IMR-90 (cell line): ENCODE data around the gene PDZRN3. TPM values are rescaled to one million over a fixed set of nuclear protein-coding genes. Genes with fewer than 3 reads are reported as not detected.

Source experiments
- ATAC-seq: fragments of 200-7000 bp; cut with Tn5 transposase; 2 replicates; pipeline ENCODE4 v1.9.1; 2020; ENCODE audit warnings: low read depth, mild to moderate bottlenecking, moderate library complexity
- BruUV-seq: library from RNA; stranded (reverse); fragments of 400-500 nt; replicated peaks from 2 replicates; lab custom pipeline; 2021; lab: Mats Ljungman, UMichigan
- CTCF ChIA-PET: fragments of 300-600 bp; formaldehyde crosslinking; extraction: SDS; loops from one replicate; lab custom pipeline; 2021; ENCODE audit warnings: antibody characterized with exemption; lab: Yijun Ruan, JAX
- POLR2A ChIA-PET: fragments of 300-600 bp; sonication (Branson Sonifier 250); formaldehyde crosslinking; loops from one replicate; lab custom pipeline; 2022; ENCODE audit warnings: antibody characterized with exemption; ENCODE audit not compliant: unreplicated experiment; lab: Charles Lee
- DNase-seq: peaks from one replicate; pipeline ENCODE4 v3.0.0; 2013
- H2AFZ ChIP-seq: replicated peaks from 2 replicates; pipeline ENCODE3; 2013; ENCODE audit warnings: low read length, mild to moderate bottlenecking; ENCODE audit not compliant: poor library complexity
- H2AK5ac ChIP-seq: 2 replicates; pipeline ENCODE4 v1.6.1; 2013; ENCODE audit warnings: low read depth, low read length, inconsistent platforms
- H2AK9ac ChIP-seq: replicated peaks from 2 replicates; pipeline ENCODE3; 2013; ENCODE audit warnings: mild to moderate bottlenecking, low read depth, low read length, moderate library complexity; ENCODE audit not compliant: poor library complexity
- H2BK120ac ChIP-seq: 2 replicates; pipeline ENCODE4 v1.6.1; 2013; ENCODE audit warnings: low read depth, low read length, inconsistent platforms
- H2BK15ac ChIP-seq: 3 replicates; pipeline ENCODE4 v1.6.1; 2013; ENCODE audit warnings: low read depth, low read length, inconsistent platforms
- H2BK20ac ChIP-seq: 2 replicates; pipeline ENCODE4 v1.6.1; 2013; ENCODE audit warnings: low read depth, mild to moderate bottlenecking, inconsistent platforms, low read length, moderate library complexity
- H2BK5ac ChIP-seq: 2 replicates; pipeline ENCODE4 v1.6.1; 2013; ENCODE audit warnings: mild to moderate bottlenecking, low read depth, low read length, inconsistent platforms; ENCODE audit not compliant: poor library complexity, severe bottlenecking
- H3K14ac ChIP-seq: replicated peaks from 2 replicates; pipeline ENCODE4 v1.6.1; 2013; ENCODE audit warnings: low read depth, low read length, inconsistent platforms
- H3K18ac ChIP-seq: 2 replicates; pipeline ENCODE4 v1.6.1; 2013; ENCODE audit warnings: low read depth, low read length, control low read depth
- H3K23ac ChIP-seq: 2 replicates; pipeline ENCODE4 v1.6.1; 2013; ENCODE audit warnings: low read depth, low read length, inconsistent platforms
- H3K27ac ChIP-seq: 2 replicates; pipeline ENCODE4 v1.5.1; 2013; ENCODE audit warnings: mild to moderate bottlenecking, control low read depth, low read length; ENCODE audit not compliant: insufficient read depth
- H3K27me3 ChIP-seq: 2 replicates; pipeline ENCODE4 v1.6.1; 2013; ENCODE audit warnings: low read length; ENCODE audit not compliant: control insufficient read depth, insufficient read depth
- H3K36me3 ChIP-seq: 2 replicates; pipeline ENCODE4 v1.6.1; 2013; ENCODE audit warnings: low read length, mixed read lengths; ENCODE audit not compliant: control insufficient read depth, insufficient read depth
- H3K4ac ChIP-seq: 2 replicates; pipeline ENCODE4 v1.6.1; 2013; ENCODE audit warnings: low read depth, low read length, inconsistent platforms
- H3K4me1 ChIP-seq: 2 replicates; pipeline ENCODE4 v1.6.1; 2013; ENCODE audit warnings: low read length, mixed read lengths; ENCODE audit not compliant: control insufficient read depth, insufficient read depth
- H3K4me2 ChIP-seq: 2 replicates; pipeline ENCODE4 v1.6.1; 2013; ENCODE audit warnings: low read depth, mild to moderate bottlenecking, control low read depth, low read length, moderate library complexity
- H3K4me3 ChIP-seq: 2 replicates; pipeline ENCODE4 v1.5.1; 2013; ENCODE audit warnings: low read depth, mild to moderate bottlenecking, control low read depth, low read length, moderate library complexity; ENCODE audit not compliant: insufficient read depth
- H3K56ac ChIP-seq: 2 replicates; pipeline ENCODE4 v1.6.1; 2013; ENCODE audit warnings: low read length, inconsistent platforms; ENCODE audit not compliant: insufficient read depth; ENCODE audit errors: extremely low read depth
- H3K79me1 ChIP-seq, 2 experiments: 2 replicates each; pipeline ENCODE4 v1.6.1; 2013; ENCODE audit warnings: low read length in 2 of 2, inconsistent platforms in 1 of 2, low read depth in 1 of 2
- H3K9ac ChIP-seq: 2 replicates; pipeline ENCODE4 v1.6.1; 2013; ENCODE audit warnings: low read depth, low read length, control low read depth
- H3K9me1 ChIP-seq: 2 replicates; pipeline ENCODE4 v1.6.1; 2013; ENCODE audit warnings: low read length, inconsistent platforms; ENCODE audit not compliant: insufficient read depth
- H3K9me3 ChIP-seq: 2 replicates; pipeline ENCODE4 v1.6.1; 2013; ENCODE audit warnings: low read length; ENCODE audit not compliant: control insufficient read depth, insufficient read depth
- H4K20me1 ChIP-seq: 2 replicates; pipeline ENCODE4 v1.6.1; 2013; ENCODE audit warnings: low read length, inconsistent platforms; ENCODE audit not compliant: insufficient read depth
- H4K5ac ChIP-seq: 2 replicates; pipeline ENCODE4 v1.6.1; 2013; ENCODE audit warnings: mild to moderate bottlenecking, low read depth, low read length, control low read depth
- H4K8ac ChIP-seq, 2 experiments: 2 replicates each; pipeline ENCODE4 v1.6.1; 2013; ENCODE audit warnings: low read depth in 2 of 2, low read length in 2 of 2, control low read depth in 1 of 2, inconsistent platforms in 1 of 2
- H4K91ac ChIP-seq: 2 replicates; pipeline ENCODE4 v1.6.1; 2013; ENCODE audit warnings: low read depth, low read length, inconsistent platforms; ENCODE audit not compliant: insufficient read depth
- BHLHE40 ChIP-seq: fragments of 150-350 bp; IDR thresholded peaks from 2 replicates; pipeline ENCODE4 v1.6.1; 2016; ENCODE audit warnings: mild to moderate bottlenecking, low read depth, low read length
- CEBPB ChIP-seq: IDR thresholded peaks from 2 replicates; pipeline ENCODE4 v1.6.1; 2012; ENCODE audit warnings: low read depth, low read length, improper control_type of control experiment
- CHD1 ChIP-seq: IDR thresholded peaks from 2 replicates; pipeline ENCODE4 v1.6.1; 2012; ENCODE audit warnings: low read depth, low read length, improper control_type of control experiment
- MAFK ChIP-seq: IDR thresholded peaks from 2 replicates; pipeline ENCODE4 v1.6.1; 2012; ENCODE audit warnings: low read depth, low read length, improper control_type of control experiment
- MAZ ChIP-seq: IDR thresholded peaks from 2 replicates; pipeline ENCODE4 v1.6.1; 2012; ENCODE audit warnings: low read depth, mild to moderate bottlenecking, low read length, improper control_type of control experiment, moderate library complexity, borderline replicate concordance
- MXI1 ChIP-seq: IDR thresholded peaks from 2 replicates; pipeline ENCODE4 v1.6.1; 2012; ENCODE audit warnings: low read depth, mild to moderate bottlenecking, low read length, moderate library complexity, borderline replicate concordance
- POLR2A ChIP-seq: IDR thresholded peaks from 2 replicates; pipeline ENCODE4 v1.6.1; 2012; ENCODE audit warnings: mild to moderate bottlenecking, low read depth, low read length
- RAD21 ChIP-seq: IDR thresholded peaks from 2 replicates; pipeline ENCODE4 v1.6.1; 2012; ENCODE audit warnings: low read length, improper control_type of control experiment
- RFX5 ChIP-seq: IDR thresholded peaks from 2 replicates; pipeline ENCODE4 v1.8.0; 2012; ENCODE audit warnings: low read depth, mild to moderate bottlenecking, low read length, moderate library complexity
- SMC3 ChIP-seq: fragments of 150-350 bp; IDR thresholded peaks from 2 replicates; pipeline ENCODE4 v1.6.1; 2016; ENCODE audit warnings: low read depth, mild to moderate bottlenecking, antibody characterized with exemption, low read length, moderate library complexity
- WGBS, 2 experiments: methylation state at CpG; one replicate each; pipeline versions ENCODE4 v1.1.5 to v1.1.7; 2013; ENCODE audit warnings: missing lambda C conversion rate in 2 of 2; ENCODE audit not compliant: insufficient read length in 1 of 2; ENCODE audit errors: extremely low coverage in 2 of 2; 5-methylcytosine and 5-hydroxymethylcytosine counted together
- dilution Hi-C: fragments of 300-500 bp; cut with HindIII; formaldehyde crosslinking; loops from one replicate; pipeline ENCODE4 v1.14.3; 2018; ENCODE audit warnings: low sequenced_read_pairs; ENCODE audit not compliant: unreplicated experiment
- in situ Hi-C: fragments of 300-500 bp; cut with MboI; formaldehyde crosslinking; loops from 3 replicates; pipeline ENCODE4 v1.14.3; 2019; ENCODE audit warnings: low sequenced_read_pairs, inconsistent platforms, mixed read lengths
- intact Hi-C: fragments of 100-400 bp; cut with micrococcal nuclease; formaldehyde crosslinking; loops from 2 replicates; pipeline ENCODE4 v1.10.0; 2022
- polyA plus RNA-seq, 3 experiments: library from polyadenylated mRNA; depleted of rRNA; stranded (reverse); fragments of >200 nt; gene quantifications; 2 replicates each; pipeline ENCODE4 v1.2.3, GENCODE V29; 2012; ENCODE audit warnings: low replicate concordance in 1 of 3
- total RNA-seq: library from RNA; depleted of rRNA; stranded (reverse); fragments of >200 nt; gene quantifications from 2 replicates; pipeline ENCODE4 v1.2.3, GENCODE V29; 2012
- TF ChIP-seq, protein P1 (sequence below): fragments of 150-350 bp; IDR thresholded peaks from 2 replicates; pipeline ENCODE4 v1.6.1; 2017; ENCODE audit warnings: mild to moderate bottlenecking, antibody characterized with exemption, low read length, low read depth

PDZRN3 gene
- total and polyA plus RNA-seq, 2 of the 4 experiments (the other 2 are of a cell fraction): 9.4 to 17.0 TPM

DNA sequence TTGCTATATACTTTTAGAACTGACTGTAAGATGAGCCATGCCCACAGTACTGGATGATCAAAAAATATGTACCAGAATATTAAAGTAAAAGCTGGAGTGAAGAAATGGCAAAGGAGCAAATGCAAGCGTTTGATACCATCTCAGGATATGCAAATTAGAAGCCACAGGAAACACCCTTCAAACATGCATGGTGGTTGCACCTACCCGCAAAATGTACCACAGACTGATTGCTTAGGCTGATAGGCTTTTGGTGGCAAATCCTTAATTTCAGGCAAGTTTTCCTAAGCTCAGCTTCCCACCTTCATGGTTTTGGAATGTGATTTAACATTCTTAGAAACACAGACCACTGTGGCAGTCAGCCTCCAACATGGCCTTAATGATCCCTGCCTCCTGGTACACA lies 149.0 kb downstream of the PDZRN3 start:
- Histone ChIP-seq H2AK9ac (no peak overlapping the region), H3K56ac (no peak overlapping the region), H2AFZ (no peak overlapping the region), H4K5ac (no peak overlapping the region), H3K14ac (no peak overlapping the region), H3K4ac (no peak overlapping the region), H4K20me1 (peaks cover 4% of the 10 kb centered on the region; the same call in 1 of the 2 replicates), H3K9me3 (no peaks in the 10 kb centered on the region), H3K4me2 (no peak overlapping the region), H2BK120ac (no peak overlapping the region), H3K27me3 (no peaks in the 10 kb centered on the region), H3K23ac (no peak overlapping the region), H2BK5ac (no peak overlapping the region), H3K18ac (no peak overlapping the region), H3K27ac (no peak overlapping the region), H3K36me3 (no peaks in the 10 kb centered on the region), H3K79me1 (no peaks in the 10 kb centered on the region; a peak in 1 of 4 replicates), H3K9ac (no peak overlapping the region), H4K8ac (no peak overlapping the region), H2AK5ac (no peak overlapping the region), H3K9me1 (no peaks in the 10 kb centered on the region), H3K4me1 (peaks cover 3% of the 10 kb centered on the region; the same call in 1 of the 2 replicates), H3K4me3 (no peak overlapping the region), H2BK15ac (no peak overlapping the region), H4K91ac (no peak overlapping the region), H2BK20ac (no peak overlapping the region)
- no peak for ATAC-seq
- no CpG with 5 or more reads among the region's 2 CpGs for WGBS, 2 experiments
- intact Hi-C loops (no loop called here), in situ Hi-C loops (no loop called here), dilution Hi-C loops (no loop called here)
- DNase-seq: no peak
- CTCF ChIA-PET: interaction anchor here (0.6 kb wide), 1 partner anchor 25 kb away, joined by 3 read pairs; no protein-coding TSS in a partner anchor
- POLR2A ChIA-PET: no interaction called here
- no TSS peak for BruUV-seq
- TF ChIP-seq MXI1 (no peak), RAD21 (no peak), SMC3 (no peak), RFX5 (no peak), BHLHE40 (no peak), CEBPB (no peak), CHD1 (no peak), MAFK (no peak), MAZ (no peak), POLR2A (no peak)
- TF ChIP-seq, protein P1, sequence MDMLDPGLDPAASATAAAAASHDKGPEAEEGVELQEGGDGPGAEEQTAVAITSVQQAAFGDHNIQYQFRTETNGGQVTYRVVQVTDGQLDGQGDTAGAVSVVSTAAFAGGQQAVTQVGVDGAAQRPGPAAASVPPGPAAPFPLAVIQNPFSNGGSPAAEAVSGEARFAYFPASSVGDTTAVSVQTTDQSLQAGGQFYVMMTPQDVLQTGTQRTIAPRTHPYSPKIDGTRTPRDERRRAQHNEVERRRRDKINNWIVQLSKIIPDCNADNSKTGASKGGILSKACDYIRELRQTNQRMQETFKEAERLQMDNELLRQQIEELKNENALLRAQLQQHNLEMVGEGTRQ: no peak
